Activated B cell treated with CpG ODN at 0.5 μM for 24 hours (primary cell): ENCODE data around the gene LMAN2L. TPM values are rescaled to one million over a fixed set of nuclear protein-coding genes. Genes with fewer than 3 reads are reported as not detected.
A peak's percentile ranks its signal among the peaks of the same experiment; 100 is the strongest.

Experiments
- ATAC-seq: fragments of 200-7000 bp; cut with Tn5 transposase; one replicate; pipeline ENCODE4 v1.10.0; 2021; ENCODE audit warnings: low read depth, mild to moderate bottlenecking, moderate library complexity
- CTCF ChIA-PET: fragments of 350-600 bp; sonication (Branson Sonifier 250); formaldehyde crosslinking; loops from one replicate; lab custom pipeline; 2021; ENCODE audit warnings: antibody characterized with exemption; lab: Charles Lee
- POLR2A ChIA-PET: fragments of 350-600 bp; sonication (Branson Sonifier 250); formaldehyde crosslinking; loops from one replicate; lab custom pipeline; 2021; ENCODE audit warnings: antibody characterized with exemption; lab: Charles Lee
- DNase-seq: peaks from one replicate; pipeline ENCODE4 v3.0.0; 2022
- H3K27ac Mint-ChIP-seq: one replicate; pipeline ENCODE4 v1.8.0; 2020; ENCODE audit warnings: mixed read lengths
- H3K27me3 Mint-ChIP-seq: one replicate; pipeline ENCODE4 v1.8.0; 2021; ENCODE audit warnings: mixed read lengths
- H3K36me3 Mint-ChIP-seq: one replicate; pipeline ENCODE4 v1.8.0; 2021; ENCODE audit warnings: low read depth, mixed read lengths
- H3K4me1 Mint-ChIP-seq: one replicate; pipeline ENCODE4 v1.8.0; 2021; ENCODE audit warnings: mixed read lengths
- H3K4me3 Mint-ChIP-seq: one replicate; pipeline ENCODE4 v1.8.0; 2020; ENCODE audit warnings: mild to moderate bottlenecking, mixed read lengths
- H3K9me3 Mint-ChIP-seq: one replicate; pipeline ENCODE4 v1.8.0; 2020; ENCODE audit warnings: mixed read lengths
- CTCF ChIP-seq: fragments of 200-600 bp; IDR thresholded peaks from one replicate; pipeline ENCODE4 v1.8.0; 2022; ENCODE audit warnings: antibody characterized with exemption, mild to moderate bottlenecking
- intact Hi-C: fragments of 100-400 bp; cut with micrococcal nuclease; formaldehyde crosslinking; loops from one replicate; pipeline ENCODE4 v1.15.1; 2024
- total RNA-seq: library from RNA; stranded (reverse); gene quantifications from 2 replicates; pipeline ENCODE4 v1.2.3, GENCODE V29; 2022

Gene LMAN2L
- total RNA-seq, 1 donor from 2014 or later: 8.9 TPM

GRCh38 chr2:96775160-96775559 is 35.3 kb upstream of the LMAN2L start:
- DNase-seq (no peak), ATAC-seq (no peak)
- peaks cover 48% of the 10 kb centered on the region for H3K4me1 Mint-ChIP-seq
- peaks cover 11% of the 10 kb centered on the region for H3K36me3 Mint-ChIP-seq
- no peak overlapping the region for H3K4me3 Mint-ChIP-seq
- TF ChIP-seq CTCF: no peak
- intact Hi-C loops: no loop called here
- H3K9me3 Mint-ChIP-seq: no peaks in the 10 kb centered on the region
- POLR2A ChIA-PET: interaction anchor here (0.6 to 3.1 kb wide), 3 partner anchors 12 to 508 kb away, joined by 3 to 40 read pairs (median 4); no protein-coding TSS in a partner anchor
- no peaks in the 10 kb centered on the region for H3K27me3 Mint-ChIP-seq
- CTCF ChIA-PET: interaction anchor here (3.0 kb wide), 1 partner anchor 13 kb away, joined by 17 read pairs; no protein-coding TSS in a partner anchor
- H3K27ac Mint-ChIP-seq: peak overlapping the region; percentile 19

- H3K9me3 Mint-ChIP-seq: no peaks in the 10 kb centered on the region
- peak; percentile 32 for DNase-seq
- H3K4me1 Mint-ChIP-seq: peaks cover 57% of the 10 kb centered on the region
- intact Hi-C loops: no loop called here
- H3K4me3 Mint-ChIP-seq: peak overlapping the region; percentile 88
- POLR2A ChIA-PET: interaction anchor here (0.6 to 3.1 kb wide), 8 partner anchors 11 to 468 kb away, joined by 4 to 40 read pairs (median 5); partner anchors contain the start of genes ANKRD39, CNNM3 and SNRNP200
- H3K27me3 Mint-ChIP-seq: no peaks in the 10 kb centered on the region
- ATAC-seq: peak; percentile 56
- TF ChIP-seq CTCF: no peak
- peaks cover 7% of the 10 kb centered on the region for H3K36me3 Mint-ChIP-seq
- CTCF ChIA-PET: interaction anchor here (1.1 to 3.0 kb wide), 3 partner anchors 11 to 84 kb away, joined by 3 to 17 read pairs (median 4); partner anchors contain the start of gene ANKRD39
- peak overlapping the region; percentile 91 for H3K27ac Mint-ChIP-seq
Measured at GRCh38 chr2:96773922-96774321, 34.1 kb upstream of the LMAN2L start.

GRCh38 chr2:96772903-96773671 is 33.2 kb upstream of the LMAN2L start:
- DNase-seq: no peak
- peak overlapping the region; percentile 52 for H3K4me3 Mint-ChIP-seq
- peaks cover 63% of the 10 kb centered on the region for H3K4me1 Mint-ChIP-seq
- intact Hi-C loops: no loop called here
- H3K27me3 Mint-ChIP-seq: no peaks in the 10 kb centered on the region
- CTCF ChIA-PET: interaction anchor here (1.1 to 3.0 kb wide), 3 partner anchors 11 to 85 kb away, joined by 3 to 17 read pairs (median 4); partner anchors contain the start of gene ANKRD39
- peaks cover 7% of the 10 kb centered on the region for H3K36me3 Mint-ChIP-seq
- no peaks in the 10 kb centered on the region for H3K9me3 Mint-ChIP-seq
- POLR2A ChIA-PET: interaction anchor here (0.6 to 3.1 kb wide), 5 partner anchors 10 to 85 kb away, joined by 4 to 40 read pairs (median 5); partner anchors contain the start of gene ANKRD39
- no peak for TF ChIP-seq CTCF
- no peak for ATAC-seq
- H3K27ac Mint-ChIP-seq: peak overlapping the region; percentile 77

- intact Hi-C loops: no loop called here
- ChIA-PET CTCF (no interaction called here), POLR2A (no interaction called here)
- no peak for ATAC-seq
- Mint-ChIP-seq H3K36me3 (peaks cover 7% of the 10 kb centered on the region), H3K4me1 (peaks cover 72% of the 10 kb centered on the region), H3K27ac (peak overlapping the region; percentile 62), H3K9me3 (no peaks in the 10 kb centered on the region), H3K27me3 (no peaks in the 10 kb centered on the region), H3K4me3 (no peak overlapping the region)
- DNase-seq: no peak
- no peak for TF ChIP-seq CTCF
Measured at GRCh38 chr2:96771796-96772618, 32.1 kb upstream of the LMAN2L start.
